Transverse colon (tissue), 4 donors: ENCODE data around the gene MROH9.

ENCODE experiments used
- CTCF ChIP-seq, 5 experiments: fragments of 200-600 bp in 3 of 5; fragments of 450-650 bp in 2 of 5; sonication (generic) in 3 of 5; IDR thresholded peaks; 1 replicate in 2 of 5; 2 replicates in 3 of 5; pipeline ENCODE4 v1.5.1; 2016 to 2017; ENCODE audit warnings: antibody characterized with exemption in 5 of 5, inconsistent platforms in 3 of 5, mild to moderate bottlenecking in 2 of 5, moderate library complexity in 1 of 5
- POLR2A ChIP-seq: fragments of 450-650 bp; IDR thresholded peaks from one replicate; pipeline ENCODE4 v1.6.1; 2016; ENCODE audit warnings: antibody characterized with exemption, mild to moderate bottlenecking, moderate library complexity
- POLR2AphosphoS5 ChIP-seq, 3 donors: sonication (generic); formaldehyde crosslinking; IDR thresholded peaks; one replicate each; pipeline ENCODE4 v1.6.1; 2016; ENCODE audit warnings: antibody characterized with exemption in 3 of 3

DNA sequence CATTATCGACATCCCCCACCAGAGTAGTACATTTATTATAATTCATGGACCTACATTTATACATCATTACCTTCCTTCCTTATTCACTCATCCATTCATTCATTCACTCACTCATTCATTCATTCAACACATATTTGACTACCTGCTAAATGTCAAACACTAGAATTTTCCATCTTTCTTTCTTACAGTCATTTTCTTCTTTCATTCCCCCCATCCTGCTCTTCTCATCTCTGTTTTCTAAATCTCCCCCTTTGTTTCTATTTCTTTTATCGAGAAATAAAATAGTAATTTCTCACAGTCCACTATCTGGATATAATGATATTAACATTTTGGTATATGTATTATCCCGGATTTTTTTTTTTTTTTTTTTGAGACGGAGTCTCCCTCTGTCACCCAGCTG is 127.6 kb downstream of the MROH9 start:
- no peak for TF ChIP-seq CTCF (IDR thresholded peaks at IDR 0.05)
- no peak for TF ChIP-seq POLR2A
- no peak for TF ChIP-seq POLR2AphosphoS5 (IDR thresholded peaks at IDR 0.05)
